Fibroblast of skin of abdomen (primary cell): ENCODE results near the gene EIF2S1. TPM values are rescaled to one million over a fixed set of nuclear protein-coding genes. Genes with fewer than 3 reads are reported as not detected.
"Not testable (repeated sequence)": the region's sequence is repeated elsewhere in the genome, so short reads cannot be mapped to it uniquely, and the experiment has no call there.

Experiments
- DNase-seq: peaks from one replicate; pipeline ENCODE4 v3.0.0-alpha.2; 2013
- polyA plus RNA-seq, 2 experiments: library from polyadenylated mRNA; unstranded; fragments of 120-200 nt; gene quantifications; one replicate each; pipeline ENCODE4 v1.2.1, GENCODE V29; 2013; ENCODE audit not compliant: insufficient read length in 2 of 2

EIF2S1 gene
- 140 TPM for polyA plus RNA-seq (2013, experiment 1 of 2; ENCODE audit: insufficient read length)
- polyA plus RNA-seq (2013, experiment 2 of 2; ENCODE audit: insufficient read length): 136 TPM

DNA sequence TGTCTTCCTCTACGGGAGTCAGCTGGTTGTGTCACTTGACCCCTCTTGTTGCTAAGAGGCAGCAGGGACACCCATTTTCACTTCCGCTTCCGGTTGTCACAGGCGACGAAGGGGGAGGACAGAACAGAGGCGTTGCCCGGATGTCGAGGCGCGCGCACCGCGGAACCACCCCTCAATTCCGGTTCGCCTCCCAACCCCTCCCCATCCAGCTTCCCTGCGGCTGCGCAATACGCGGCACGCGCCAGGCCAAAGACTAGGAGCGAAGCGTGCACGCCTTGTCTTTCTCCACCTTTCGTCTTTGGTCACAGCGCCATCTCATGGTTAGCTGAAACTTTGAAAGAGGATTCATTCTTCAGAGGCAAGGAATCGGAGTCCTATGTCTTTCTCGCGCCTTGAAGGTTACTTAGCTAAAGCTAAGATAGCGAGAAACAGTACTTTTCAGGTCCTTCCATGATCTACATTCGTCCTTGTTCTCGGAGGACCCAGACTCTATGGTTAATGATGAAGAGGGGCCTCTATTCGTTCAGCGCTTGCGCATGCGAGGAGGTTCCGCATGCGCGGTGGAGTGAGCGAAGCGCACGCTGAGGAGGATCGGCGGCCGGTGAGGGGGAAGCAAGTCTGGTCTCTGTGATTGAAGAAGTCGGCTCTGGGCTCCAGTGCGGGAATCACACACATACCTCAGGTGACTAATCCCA, at the start of gene EIF2S1, which contains the start of gene ATP6V1D:
Gene EIF2S1, plus strand, starts transcription at position 554 of the 695 bp plus-strand sequence. CDS start 4,440 bp downstream, outside the sequence.
Gene ATP6V1D, minus strand, starts transcription at position 30 of the 695 bp plus-strand sequence. CDS start 106 bp downstream, outside the sequence.
- peak; percentile 99 for DNase-seq

DNA sequence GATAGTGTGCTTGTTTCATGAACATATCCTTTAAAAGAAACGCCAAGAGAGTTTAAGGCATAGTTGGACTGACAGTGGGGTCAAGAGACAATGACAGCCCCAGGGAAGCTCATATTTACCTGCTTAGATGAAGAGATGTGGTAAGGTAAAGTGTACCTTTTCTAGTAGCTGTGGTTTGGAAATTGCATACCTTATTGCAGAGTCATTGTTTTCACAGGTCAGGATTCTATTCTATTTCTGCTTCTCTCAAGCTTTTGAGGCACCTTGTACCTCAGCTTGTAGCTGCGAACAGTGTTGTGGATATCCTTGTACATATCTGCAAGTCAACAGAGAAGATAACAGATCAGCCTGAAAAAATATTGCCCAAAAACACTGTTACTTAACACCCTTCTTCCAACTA, 48.3 kb upstream of the EIF2S1 start:
- DNase-seq: no peak

DNA sequence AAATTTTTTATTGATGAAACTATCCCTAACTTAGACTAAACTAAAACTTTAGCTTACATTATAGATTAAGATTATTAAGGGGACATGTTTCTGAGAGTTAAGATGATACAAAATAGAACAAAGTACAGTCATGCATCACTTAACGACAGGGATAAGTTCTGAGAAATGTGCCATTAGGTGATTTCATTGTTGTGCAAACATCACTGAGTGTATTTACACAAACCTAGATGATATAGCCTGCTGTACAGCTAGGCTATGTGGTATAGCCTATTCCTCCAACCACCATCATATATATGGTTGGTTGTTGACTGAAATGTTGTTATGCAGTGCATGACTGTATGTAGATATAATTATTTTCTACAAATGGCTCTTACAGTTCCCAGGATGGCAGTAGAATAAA, 47.0 kb upstream of the EIF2S1 start:
- no peak for DNase-seq

DNA sequence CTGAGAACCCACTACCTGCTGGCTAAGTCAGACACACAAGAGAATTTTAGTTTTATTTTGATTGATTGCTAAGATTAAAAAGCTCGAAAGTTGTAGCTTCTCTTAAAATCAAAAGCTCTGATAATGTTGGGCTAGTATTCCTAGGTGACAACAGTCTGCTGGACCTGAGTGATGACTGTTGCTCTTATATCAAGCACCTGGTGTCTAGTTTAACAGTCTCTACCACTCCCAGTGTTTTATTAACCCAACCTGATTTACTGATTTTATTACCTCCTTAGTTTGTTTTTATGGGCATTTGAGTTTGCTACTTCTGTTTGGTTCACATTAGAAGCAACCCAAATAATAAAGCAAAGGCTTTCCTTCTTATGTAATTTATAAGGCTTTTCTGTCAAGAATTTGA, 42.3 kb upstream of the EIF2S1 start:
- no peak for DNase-seq

DNA sequence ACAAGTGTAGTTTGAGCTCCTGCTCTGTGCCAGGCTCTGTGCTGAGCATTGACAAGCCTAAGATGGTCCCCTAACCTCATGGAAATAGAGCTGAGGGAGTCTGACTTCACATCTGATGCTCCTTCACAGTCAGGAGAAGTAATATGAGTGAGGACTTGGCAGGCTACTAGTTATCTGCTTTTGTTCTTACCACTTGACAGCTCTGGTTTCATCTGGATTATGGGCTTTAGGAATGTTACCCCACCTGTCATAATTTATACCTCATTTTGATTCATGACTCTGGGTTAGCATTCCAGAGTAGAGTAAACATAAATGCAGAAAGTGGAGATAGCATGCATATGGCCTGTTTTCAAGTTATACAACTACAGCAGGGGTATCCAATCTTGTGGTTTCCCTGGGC, 41.0 kb upstream of the EIF2S1 start:
- peak; percentile 48 for DNase-seq

DNA sequence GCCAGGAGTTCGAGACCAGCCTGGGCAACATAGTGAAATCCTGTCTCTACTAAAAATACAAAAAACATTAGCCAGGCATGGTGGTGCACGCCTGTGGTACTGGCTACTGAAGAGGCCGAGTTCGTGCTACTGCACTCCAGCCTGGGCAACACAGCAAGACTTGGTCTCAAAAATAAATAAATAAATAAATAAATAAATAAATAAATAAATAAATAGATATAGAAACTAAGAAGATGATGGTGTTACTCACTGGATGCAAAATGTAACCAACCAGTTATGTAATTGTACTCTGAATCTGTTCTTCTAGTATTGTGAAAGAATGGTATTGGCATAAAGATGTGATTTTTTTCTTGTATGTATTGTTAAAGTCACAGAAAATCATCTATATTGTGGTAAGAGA, 30.5 kb upstream of the EIF2S1 start:
- not testable (repeated sequence) for DNase-seq

DNA sequence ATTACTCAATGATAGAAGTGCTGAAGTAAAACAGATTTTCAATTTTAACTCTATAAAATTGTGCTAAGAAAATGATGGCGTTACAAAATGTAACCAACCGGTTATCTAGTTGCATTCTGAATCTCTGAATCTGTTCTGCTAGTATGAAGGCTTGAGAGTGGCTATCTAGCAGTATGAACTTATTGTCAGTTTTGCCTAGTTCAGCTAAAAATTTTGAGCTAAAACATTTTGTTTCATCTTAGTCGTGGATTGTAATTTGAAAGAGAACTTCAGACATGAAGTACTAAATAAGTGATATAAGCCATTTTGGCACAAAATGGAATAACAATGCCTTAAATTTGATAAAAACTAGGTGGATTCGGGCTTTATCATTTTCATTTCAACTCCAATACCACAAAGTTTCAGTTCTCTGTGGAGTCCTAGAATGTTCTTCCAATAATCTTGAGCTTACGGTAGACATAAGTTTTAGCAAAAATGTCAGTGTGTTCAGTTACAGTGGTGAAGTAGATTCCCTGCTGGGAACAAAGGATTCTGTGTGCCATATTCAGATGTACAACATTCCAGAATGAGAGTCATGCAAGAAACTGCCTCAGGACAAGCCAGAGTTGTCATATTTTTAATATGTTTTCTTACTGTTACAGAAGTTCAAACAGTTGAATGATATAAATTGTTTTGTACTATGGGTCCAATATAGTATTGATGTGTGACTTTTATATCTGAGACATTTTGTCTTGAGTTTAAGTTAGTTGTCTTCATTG, 28.6 kb upstream of the EIF2S1 start:
- DNase-seq: no peak

DNA sequence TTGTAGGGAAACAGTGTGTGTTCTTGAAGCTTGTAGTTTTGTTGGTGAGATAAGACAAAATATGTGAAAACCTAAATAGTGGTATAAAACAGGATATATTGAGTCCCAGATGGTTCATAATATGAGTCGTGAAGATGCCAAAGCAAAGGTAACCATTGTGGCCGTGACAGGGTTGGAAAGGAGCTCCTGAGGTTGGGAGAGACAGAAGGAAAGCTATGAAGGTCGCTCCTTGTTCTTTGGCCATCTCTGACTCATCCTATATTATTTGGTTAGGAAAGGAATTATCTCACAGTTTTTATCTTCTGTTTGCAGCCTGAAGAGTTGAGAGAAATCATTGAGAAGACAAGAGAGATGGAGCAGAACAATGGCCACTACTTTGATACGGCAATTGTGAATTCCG, 27.7 kb upstream of the EIF2S1 start:
- DNase-seq: no peak

DNA sequence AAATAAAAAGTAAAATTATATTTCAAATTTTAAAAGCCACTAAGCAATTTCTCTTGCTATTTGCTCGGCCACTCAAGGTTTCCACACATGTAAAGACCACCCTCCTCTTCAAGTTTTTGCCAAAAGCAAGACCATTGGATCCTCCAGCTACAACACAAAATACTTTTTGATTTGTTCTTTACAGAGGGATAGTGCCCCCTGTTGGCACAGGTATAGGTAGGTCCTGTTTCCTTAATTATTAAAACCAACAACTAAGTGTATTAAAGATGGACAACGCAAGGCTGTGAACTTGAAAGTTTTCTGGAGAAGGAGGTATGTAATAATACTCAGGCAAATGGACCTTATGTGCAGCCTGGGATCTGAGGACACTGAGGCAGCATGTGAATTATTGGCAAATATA, 24.3 kb upstream of the EIF2S1 start:
- no peak for DNase-seq

DNA sequence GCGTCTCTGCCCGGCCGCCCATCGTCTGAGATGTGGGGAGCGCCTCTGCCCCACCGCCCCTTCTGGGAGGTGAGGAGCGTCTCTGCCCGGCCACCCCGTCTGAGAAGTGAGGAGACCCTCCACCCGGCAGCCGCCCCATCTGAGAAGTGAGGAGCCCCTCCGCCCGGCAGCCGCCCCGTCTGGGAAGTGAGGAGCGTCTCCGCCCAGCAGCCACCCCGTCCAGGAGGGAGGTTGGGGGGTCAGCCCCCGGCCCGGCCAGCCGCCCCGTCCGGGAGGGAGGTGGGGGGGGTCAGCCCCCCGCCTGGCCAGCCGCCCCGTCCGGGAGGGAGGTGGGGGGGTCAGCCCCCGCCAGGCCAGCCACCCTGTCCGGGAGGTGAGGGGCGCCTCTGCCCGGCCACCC, 18.9 kb upstream of the EIF2S1 start:
- not testable (repeated sequence) for DNase-seq

DNA sequence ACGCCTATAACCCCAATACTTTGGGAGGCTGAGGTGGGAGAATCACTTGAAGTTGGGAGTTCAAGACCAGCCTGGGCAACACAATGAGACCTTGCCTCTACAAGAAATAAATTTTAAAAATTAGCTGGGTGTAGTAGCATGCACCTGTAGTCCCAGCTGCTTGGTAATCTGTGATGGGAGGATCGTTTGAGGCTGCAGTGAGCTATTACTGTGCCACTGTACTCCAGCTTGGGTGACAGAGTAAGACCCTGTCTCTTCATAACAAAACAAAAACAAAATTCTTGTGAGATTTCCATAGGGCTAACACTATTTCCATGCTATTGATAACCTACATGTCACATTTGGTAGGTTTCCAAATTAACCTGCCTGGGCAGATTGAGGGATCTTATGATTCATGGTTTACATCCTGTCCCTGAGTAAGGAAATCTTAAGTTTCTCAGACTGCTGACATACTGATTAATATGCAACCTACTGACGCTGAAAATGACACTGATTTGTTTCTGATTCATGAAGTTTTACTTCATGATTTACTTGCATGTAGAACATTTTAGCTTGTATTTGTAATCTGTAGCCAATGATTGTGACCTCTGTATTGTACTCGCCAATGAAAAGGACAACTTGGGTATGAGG, 16.4 kb upstream of the EIF2S1 start:
- no peak for DNase-seq

DNA sequence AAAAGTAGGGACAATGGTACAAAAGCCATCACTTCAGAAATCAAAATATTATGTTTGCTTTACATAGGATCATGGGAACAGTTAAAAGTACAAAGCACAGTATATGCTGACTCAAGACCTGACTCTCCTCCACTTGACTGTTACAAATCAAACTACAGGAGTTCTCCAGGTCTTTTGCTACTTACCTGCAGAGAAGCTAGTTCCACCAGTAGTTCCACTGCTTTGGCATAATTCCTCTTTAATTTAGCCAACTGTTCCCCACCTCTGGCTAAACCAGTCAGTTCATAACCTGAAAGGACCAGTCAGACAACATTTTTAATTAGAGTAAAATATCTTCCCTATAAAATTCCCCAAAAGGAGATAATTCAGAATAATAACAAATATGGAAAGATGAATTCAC, 14.5 kb upstream of the EIF2S1 start:
- DNase-seq: no peak

DNA sequence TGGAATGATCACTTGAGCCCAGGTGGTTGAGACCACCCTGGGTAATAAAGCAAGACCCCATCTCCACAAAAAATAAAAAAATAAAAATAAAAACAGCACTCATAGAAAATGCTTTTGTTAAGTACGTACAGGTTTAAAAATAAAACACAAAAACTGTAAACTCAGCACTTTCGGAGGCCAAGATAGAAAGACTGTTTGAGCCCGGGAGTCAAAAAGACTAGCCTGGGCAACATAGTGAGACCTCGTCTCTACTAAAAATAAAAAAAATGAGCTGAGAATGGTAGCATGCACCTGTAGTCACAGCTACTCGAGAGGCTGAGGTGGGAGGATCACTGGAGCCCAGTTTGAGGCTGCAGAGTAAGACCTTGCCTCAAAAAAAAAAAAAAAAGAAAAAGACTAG, 8.1 kb upstream of the EIF2S1 start:
- DNase-seq: no peak

DNA sequence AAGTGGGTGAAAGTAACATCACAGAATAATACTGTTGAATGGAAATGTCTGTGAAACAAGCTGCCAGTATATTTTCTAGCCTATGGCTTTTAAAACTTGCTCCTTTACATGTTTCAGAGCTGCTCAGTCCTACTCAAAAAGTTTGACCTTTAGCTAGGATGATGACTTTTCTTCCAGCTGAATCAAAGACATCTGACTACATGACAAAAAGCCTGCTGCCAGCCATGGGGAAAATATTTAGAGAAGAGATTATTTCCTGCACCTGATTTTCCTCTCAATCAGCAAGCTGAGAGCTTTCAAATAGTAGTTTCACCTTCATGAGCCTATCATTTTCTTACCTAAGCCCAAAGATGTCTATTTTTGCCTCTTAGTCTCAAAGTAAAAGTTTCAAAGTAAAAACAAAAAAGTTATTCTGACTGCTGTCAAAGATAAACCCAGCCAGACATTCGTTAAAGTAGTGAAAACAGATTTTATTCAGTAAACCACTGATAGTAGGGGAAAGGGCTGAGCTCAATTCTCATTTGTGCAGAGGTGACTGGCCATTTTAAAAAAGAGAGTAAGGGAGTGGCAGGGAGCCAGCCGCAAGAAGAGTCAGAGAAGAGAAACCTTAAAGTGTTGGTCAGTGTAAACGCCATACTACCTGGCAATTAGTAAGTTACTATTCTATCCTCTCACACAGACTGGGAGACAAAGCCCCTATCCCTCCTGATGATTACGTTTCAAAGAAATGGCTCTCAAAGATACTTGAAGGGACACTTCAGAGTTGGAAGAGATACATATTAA, 2.8 kb upstream of the EIF2S1 start:
- no peak for DNase-seq

DNA sequence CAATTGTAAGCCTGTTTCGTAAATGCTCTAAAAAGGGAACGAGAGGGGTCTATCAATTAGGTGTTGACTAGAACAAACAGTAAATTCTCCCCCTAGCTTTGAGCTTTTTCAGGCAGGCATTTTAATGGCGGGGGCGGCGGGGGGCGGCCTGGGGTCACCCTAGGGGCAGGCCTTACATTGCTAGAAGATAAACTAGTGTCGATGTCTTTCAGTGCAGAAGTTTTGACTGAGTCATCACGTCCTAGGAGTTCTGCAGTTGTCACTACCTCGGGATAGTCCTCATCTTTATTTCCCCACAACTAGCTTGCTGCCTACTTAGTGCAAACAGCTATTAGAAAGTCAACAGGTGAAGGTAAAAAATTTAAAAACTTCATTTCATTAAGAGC, 2.2 kb upstream of the EIF2S1 start:
- DNase-seq: no peak

DNA sequence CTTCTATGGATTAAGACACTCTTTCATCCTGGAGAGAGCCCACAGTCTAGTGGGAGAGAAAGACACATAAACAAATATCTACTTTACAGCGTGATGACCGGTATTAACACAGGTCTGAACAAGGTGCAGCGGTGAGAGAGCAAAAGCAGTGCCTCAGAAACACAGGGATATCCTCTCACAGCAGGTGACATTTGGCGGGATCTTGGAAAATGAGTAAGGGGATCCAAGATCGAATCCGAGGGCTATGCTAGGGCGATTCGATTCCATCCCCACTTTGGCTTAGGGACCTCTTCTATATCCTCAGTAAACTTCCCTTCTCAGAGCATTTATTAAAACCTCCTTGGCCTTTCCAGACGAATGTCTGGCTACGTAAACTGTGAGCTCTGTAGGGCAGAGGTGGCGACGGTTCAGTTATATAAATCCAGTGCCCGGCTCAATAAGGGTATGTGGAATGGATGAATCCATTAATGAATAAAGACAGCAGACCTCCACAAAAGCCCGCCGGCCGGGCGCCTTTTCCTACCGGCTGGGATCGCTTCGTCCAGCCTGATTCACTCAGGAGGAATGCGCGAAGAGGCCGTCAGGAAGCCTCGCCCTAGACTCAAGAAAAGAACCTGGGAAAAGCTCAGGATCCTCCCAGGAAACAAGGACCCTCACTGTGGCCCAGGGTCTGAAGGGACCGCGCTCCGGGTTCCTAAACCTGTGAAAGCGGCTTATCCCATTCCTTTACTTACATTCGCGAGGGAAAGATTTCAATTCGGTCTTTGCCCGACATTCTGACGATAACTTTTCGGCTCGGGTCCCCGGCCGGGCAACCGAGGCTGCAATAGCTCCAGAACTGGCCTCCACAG, 979 bp upstream of the EIF2S1 start:
- DNase-seq: peak; percentile 65

DNA sequence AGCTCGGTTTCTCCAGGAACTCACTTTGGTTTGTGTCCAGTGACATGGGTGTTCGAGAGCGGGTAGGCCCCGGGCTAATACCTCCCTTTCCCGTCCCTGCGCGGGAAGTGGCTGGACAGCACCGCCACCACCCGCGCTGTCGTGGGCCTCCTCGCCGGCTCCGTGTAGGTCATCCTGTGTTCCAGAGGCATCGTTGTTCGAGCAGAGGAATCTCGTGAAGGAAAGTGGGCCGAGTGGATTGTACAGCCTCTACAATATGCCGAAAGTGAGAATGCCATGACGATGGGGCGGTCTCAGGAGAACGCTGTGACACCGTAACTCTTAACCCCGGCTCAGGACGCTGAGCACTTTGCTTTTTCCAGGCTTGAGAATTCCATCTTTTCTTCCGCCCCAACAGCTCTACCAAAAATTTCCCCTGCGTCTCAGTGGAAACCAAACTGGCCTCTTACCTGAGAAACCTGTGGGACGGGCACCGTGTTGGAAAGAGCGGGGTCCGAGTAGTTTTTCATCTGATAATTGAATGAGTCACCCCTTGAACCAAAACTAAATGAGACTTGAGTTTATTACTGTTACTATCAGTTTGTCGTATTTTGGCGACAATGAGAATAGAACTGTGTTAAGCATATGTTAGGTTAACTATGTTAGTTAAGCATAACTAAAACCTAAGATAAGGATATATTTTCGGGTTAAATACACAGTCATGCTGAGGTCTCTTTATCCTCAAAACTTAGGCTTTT, 510 bp downstream of the EIF2S1 start:
- DNase-seq: no peak

DNA sequence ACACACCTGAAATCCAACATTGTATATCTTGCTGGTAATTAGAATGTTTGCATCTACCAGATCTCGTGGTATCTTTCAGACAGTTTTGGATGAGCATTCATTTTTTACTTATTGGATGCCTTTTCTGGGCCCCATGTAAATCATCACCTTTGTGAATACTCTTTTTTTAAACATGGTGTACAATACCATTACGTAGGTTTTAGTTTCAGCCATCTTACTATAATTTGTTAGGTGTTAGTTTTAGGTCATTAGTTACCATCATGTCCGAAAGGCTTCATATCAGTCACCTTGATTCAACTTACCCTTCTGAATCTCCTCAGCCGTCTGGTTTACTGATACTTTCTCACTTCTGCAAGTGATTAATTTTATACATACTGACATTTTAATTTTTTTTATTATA, 5.3 kb downstream of the EIF2S1 start:
- no peak for DNase-seq

DNA sequence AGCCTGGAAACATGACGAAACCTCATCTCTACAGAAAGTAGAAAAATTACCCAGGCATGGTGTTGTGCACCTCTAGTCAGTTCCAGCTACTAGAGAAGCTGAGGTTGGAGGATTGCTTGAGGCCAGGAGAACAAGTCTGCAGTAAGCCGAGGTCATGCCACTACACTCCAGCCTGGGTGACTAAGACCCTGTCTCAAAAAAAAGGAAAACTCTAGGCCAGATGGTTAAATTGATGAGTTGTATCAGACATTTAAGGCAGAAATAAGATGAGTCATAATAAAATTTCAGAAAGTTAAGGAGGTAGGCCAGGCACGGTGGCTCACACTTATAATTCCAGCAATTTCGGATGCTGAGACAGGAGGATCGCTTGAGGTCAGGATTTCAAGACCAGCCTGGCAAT, 10.7 kb downstream of the EIF2S1 start:
- no peak for DNase-seq

DNA sequence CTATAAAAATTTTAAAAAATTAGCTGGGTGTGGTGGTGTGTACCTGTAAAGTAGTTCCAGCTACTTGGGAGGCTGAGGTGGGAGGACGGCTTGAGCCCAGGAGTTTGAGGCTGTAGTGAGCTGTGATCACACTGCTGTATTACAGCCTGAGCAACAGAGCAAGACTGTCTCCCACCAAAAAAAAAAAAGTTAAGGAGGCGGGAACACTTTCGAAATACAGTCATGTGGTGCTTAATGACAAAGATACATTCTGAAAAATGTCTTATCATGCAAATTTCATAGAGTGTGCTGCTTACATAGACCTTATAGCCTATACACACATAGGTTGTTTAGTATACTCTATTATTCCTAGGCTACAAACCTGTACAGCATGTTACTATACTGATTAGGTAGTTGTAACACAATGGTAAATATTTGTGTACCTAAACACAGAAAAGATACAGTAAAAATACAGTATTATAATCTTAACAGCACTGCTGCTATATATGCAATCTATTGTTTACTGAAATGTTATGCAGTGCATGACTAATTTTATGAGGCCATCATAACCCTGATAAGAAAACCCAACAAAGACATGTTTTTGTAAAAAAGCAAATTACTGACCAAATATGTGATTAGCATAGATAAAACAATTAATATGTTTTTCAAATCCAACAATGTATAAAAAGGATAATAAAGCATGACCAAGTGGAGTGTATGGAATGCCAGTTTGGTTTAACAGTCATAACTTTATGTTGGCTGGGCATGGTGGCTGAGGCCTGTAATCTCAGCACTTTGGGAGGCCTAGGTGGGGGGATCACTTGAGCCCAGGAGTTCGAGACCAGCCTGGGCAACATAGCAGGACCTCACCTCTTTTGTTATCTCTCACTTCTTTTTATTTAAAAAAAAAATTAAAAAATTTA, 11.4 kb downstream of the EIF2S1 start:
- no peak for DNase-seq
